Measurements from ENCODE around the gene FBXO2. TPM values are rescaled to one million over a fixed set of nuclear protein-coding genes. Genes with fewer than 3 reads are reported as not detected.

The FBXO2 gene
- total RNA-seq, 2 experiments from 2014 or later, result 1.8 to 2.1 TPM

DNA sequence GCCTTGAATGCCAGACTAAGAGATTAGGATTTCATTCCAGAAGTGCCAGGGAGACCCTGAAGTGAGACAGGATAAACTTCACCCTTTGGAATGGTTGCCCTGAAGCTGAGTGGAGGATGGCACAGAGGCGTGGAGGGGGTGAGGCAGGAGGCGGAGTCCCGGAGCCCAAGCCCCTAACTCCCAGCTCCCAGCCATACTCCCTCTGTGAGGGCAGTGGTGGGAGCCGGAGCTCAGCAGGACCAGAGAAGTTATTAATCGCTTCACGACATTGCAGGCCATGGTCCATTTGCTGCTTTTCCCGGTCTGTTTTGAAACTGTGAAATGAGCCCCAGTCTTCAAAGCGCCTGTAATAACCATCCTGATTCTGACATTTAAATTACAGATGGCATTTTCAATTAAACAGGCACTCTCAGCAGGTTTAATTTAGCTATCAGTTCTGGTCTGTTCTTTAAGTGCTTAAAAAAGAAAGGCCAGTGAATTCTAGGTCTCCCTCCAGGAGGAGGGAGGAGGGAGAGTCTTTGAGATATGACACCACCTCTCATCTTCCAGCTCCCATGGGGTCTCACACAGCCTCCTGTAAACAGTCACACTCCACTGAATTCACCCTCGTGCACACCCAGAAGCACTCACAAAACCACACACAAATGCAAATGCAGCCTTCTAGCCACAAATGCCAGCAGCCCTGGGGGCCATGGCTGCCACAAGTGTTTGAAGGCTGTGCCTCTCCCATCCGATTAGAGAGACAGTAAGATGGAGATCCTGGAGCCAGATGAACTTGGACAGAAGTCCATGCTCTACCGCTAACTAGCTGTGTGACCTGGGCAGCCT is 19.6 kb downstream of the FBXO2 start:
- Mint-ChIP-seq H3K9me3 (no peaks in the 10 kb centered on the region), H3K4me3 (no peak overlapping the region), H3K36me3 (ENCODE audit: low read depth) (no peaks in the 10 kb centered on the region), H3K4me1 (no peaks in the 10 kb centered on the region), H3K27me3 (peaks cover 4% of the 10 kb centered on the region), H3K27ac (no peak overlapping the region)
- POLR2A ChIA-PET, result no interaction called here
- DNase-seq, result no peak
- CTCF ChIA-PET, result interaction anchor here (1.3 to 4.8 kb wide), 3 partner anchors 11 to 597 kb away, joined by 3 to 17 read pairs (median 7); no protein-coding TSS in a partner anchor

- Mint-ChIP-seq H3K9me3 (no peaks in the 10 kb centered on the region), H3K36me3 (ENCODE audit: low read depth) (no peaks in the 10 kb centered on the region), H3K27ac (no peak overlapping the region), H3K4me3 (no peak overlapping the region), H3K27me3 (peaks cover 4% of the 10 kb centered on the region), H3K4me1 (no peaks in the 10 kb centered on the region)
- POLR2A ChIA-PET, result no interaction called here
- DNase-seq, result no peak
- CTCF ChIA-PET, result no interaction called here
Observed at GRCh38 chr1:11629184-11630016, 24.8 kb downstream of the FBXO2 start.

DNA sequence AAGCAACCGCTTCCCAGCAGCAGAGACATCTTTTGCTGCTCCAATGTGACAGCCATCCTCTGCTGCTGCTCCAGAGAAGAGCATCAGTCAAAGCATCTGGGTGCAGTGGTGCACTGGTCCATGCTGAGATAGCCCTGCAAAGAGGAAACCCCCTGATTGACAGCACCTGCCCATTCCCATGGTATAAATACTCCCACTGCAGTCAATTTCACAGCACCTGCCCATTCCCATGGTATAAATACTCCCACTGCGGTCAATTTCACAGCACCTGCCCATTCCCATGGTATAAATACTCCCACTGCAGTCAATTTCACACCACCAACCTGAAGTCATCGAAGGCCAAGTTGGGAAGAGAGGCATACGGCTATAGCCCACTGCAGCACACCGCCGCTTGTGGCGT is 25.5 kb downstream of the FBXO2 start:
- H3K36me3 Mint-ChIP-seq (ENCODE audit: low read depth), result no peaks in the 10 kb centered on the region
- no peaks in the 10 kb centered on the region for H3K4me1 Mint-ChIP-seq
- POLR2A ChIA-PET, result no interaction called here
- CTCF ChIA-PET, result no interaction called here
- no peak for DNase-seq
- H3K27ac Mint-ChIP-seq, result no peak overlapping the region
- H3K9me3 Mint-ChIP-seq, result no peaks in the 10 kb centered on the region
- H3K27me3 Mint-ChIP-seq, result peaks cover 5% of the 10 kb centered on the region
- no peak overlapping the region for H3K4me3 Mint-ChIP-seq

DNA sequence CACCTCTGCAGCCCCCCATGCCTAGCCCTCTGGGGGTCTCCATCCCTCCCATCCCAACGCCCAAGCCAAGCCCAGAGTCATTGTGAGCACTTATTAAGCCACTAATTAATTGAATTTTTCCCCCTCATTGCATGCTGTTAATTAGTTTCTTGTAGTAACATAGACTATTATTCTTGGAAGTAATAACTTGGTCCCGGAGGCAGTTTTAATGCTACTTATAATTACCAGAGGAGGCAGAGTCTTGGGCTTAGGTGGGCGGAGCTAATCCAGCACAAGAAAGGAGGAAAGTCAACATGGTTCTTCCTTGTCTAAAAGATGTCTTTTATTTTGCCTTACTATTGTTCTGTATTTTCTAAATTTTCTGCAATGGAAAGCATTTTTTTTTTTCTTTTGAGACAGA is 27.7 kb downstream of the FBXO2 start:
- H3K9me3 Mint-ChIP-seq, result no peaks in the 10 kb centered on the region
- no peak overlapping the region for H3K27ac Mint-ChIP-seq
- ChIA-PET POLR2A (no interaction called here), CTCF (no interaction called here)
- H3K36me3 Mint-ChIP-seq (ENCODE audit: low read depth), result no peaks in the 10 kb centered on the region
- H3K4me1 Mint-ChIP-seq, result no peaks in the 10 kb centered on the region
- peaks cover 4% of the 10 kb centered on the region for H3K27me3 Mint-ChIP-seq
- H3K4me3 Mint-ChIP-seq, result no peak overlapping the region
- no peak for DNase-seq

DNA sequence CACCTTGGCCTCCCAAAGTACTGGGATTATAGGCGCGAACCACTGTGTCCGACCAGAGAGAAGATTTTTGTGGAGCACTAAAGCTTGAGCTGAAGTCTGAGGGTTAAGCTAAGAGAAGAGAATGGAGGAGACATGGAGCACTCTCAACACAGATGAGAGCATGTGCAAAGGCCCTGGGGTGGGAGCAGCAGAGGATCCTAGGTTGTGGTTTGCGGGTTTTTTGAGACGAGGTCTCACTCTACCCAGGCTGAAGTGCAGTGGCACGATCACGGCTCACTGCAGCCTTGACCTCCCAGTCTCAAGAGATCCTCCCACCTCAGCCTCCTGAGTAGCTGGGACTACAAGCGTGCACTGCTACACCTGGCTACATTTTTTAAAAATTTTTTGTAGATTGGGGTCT is 30.5 kb downstream of the FBXO2 start:
- Mint-ChIP-seq H3K27me3 (peaks cover 2% of the 10 kb centered on the region), H3K36me3 (ENCODE audit: low read depth) (no peaks in the 10 kb centered on the region), H3K9me3 (no peaks in the 10 kb centered on the region), H3K4me3 (no peak overlapping the region), H3K4me1 (no peaks in the 10 kb centered on the region), H3K27ac (no peak overlapping the region)
- ChIA-PET POLR2A (no interaction called here), CTCF (interaction anchor here (1.4 kb wide), 1 partner anchor 18 kb away, joined by 3 read pairs; no protein-coding TSS in a partner anchor)
- DNase-seq, result no peak

DNA sequence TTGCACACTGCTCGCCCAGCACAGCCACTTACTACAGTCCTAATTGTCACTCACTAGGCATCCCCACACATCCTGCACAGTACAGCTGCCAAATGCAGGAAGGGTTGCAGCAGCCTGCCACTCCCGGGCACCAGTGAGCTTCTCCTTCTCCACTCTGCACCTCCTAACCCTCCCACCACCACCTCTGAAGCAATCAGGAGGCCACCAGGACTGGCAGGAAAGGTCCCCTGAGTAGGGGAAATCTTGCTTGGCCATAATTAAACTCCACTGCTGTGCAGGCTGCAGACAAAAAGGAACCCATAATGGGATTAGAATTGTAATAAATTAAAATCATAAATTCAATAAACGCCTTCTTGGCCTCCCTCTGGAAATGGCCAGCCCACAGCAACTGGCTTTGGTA is 31.8 kb downstream of the FBXO2 start:
- ChIA-PET POLR2A (no interaction called here), CTCF (no interaction called here)
- Mint-ChIP-seq H3K27me3 (peaks cover 2% of the 10 kb centered on the region), H3K27ac (no peak overlapping the region), H3K9me3 (no peaks in the 10 kb centered on the region), H3K36me3 (ENCODE audit: low read depth) (no peaks in the 10 kb centered on the region), H3K4me3 (no peak overlapping the region), H3K4me1 (no peaks in the 10 kb centered on the region)
- no peak for DNase-seq

DNA sequence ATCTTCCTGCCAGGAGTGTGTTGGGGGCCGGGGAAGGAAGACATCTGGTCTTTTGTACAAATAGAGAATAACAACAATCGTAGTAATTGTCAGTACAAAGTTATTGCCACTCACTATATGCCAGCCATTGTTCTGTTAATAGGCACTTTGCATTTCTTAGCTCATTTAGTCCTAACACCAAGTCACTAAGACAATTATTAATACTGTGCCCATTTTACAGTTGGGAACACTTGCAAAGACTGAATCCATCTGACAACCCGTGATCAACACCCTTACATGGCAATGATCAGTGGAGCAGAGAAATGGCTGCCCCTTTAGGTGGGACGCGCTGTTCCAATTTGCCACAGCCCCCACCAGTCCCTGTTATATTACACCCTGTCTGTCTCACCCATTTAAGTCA is 33.3 kb downstream of the FBXO2 start:
- Mint-ChIP-seq H3K27ac (no peak overlapping the region), H3K4me1 (no peaks in the 10 kb centered on the region), H3K4me3 (no peak overlapping the region), H3K36me3 (ENCODE audit: low read depth) (no peaks in the 10 kb centered on the region), H3K9me3 (no peaks in the 10 kb centered on the region), H3K27me3 (peaks cover 2% of the 10 kb centered on the region)
- POLR2A ChIA-PET, result interaction anchor here (0.6 kb wide), 1 partner anchor 113 kb away, joined by 4 read pairs; no protein-coding TSS in a partner anchor
- CTCF ChIA-PET, result no interaction called here
- no peak for DNase-seq

DNA sequence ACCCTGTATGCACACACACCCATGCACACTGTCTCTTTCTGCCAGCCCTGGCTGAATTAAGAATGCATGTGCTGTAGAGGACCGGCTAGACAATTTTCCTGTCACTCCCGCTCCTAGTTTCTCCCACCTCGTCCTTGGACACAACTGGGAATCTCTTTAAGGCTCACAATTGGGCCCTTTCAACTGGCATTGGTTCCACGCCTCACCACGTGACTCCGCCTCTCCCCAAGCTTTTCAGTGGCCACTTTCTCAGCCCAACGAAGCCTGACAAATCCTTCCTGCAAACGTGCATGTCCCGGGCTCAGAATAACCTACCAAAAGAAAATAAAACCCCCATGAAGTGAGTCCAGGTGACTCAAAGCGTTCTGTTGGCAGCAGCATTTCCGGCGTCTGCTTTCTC is 33.8 kb downstream of the FBXO2 start:
- Mint-ChIP-seq H3K4me3 (no peak overlapping the region), H3K4me1 (no peaks in the 10 kb centered on the region), H3K27ac (no peak overlapping the region), H3K9me3 (no peaks in the 10 kb centered on the region), H3K27me3 (peaks cover 2% of the 10 kb centered on the region), H3K36me3 (ENCODE audit: low read depth) (no peaks in the 10 kb centered on the region)
- DNase-seq, result no peak
- ChIA-PET CTCF (no interaction called here), POLR2A (interaction anchor here (0.6 kb wide), 1 partner anchor 113 kb away, joined by 4 read pairs; no protein-coding TSS in a partner anchor)

- no peaks in the 10 kb centered on the region for H3K4me1 Mint-ChIP-seq
- no peak overlapping the region for H3K27ac Mint-ChIP-seq
- H3K4me3 Mint-ChIP-seq, result no peak overlapping the region
- POLR2A ChIA-PET, result no interaction called here
- H3K9me3 Mint-ChIP-seq, result no peaks in the 10 kb centered on the region
- no peaks in the 10 kb centered on the region for H3K36me3 Mint-ChIP-seq (ENCODE audit: low read depth)
- CTCF ChIA-PET, result no interaction called here
- H3K27me3 Mint-ChIP-seq, result no peaks in the 10 kb centered on the region
- no peak for DNase-seq
Observed at GRCh38 chr1:11617741-11618140, 36.5 kb downstream of the FBXO2 start.

- no peak overlapping the region for H3K27ac Mint-ChIP-seq
- POLR2A ChIA-PET, result no interaction called here
- H3K4me1 Mint-ChIP-seq, result no peaks in the 10 kb centered on the region
- DNase-seq, result no peak
- H3K9me3 Mint-ChIP-seq, result no peaks in the 10 kb centered on the region
- H3K27me3 Mint-ChIP-seq, result no peaks in the 10 kb centered on the region
- H3K4me3 Mint-ChIP-seq, result no peak overlapping the region
- no peaks in the 10 kb centered on the region for H3K36me3 Mint-ChIP-seq (ENCODE audit: low read depth)
- CTCF ChIA-PET, result interaction anchor here (0.6 kb wide), 1 partner anchor 274 kb away, joined by 3 read pairs; no protein-coding TSS in a partner anchor
Observed at GRCh38 chr1:11617314-11617713, 36.9 kb downstream of the FBXO2 start.

DNA sequence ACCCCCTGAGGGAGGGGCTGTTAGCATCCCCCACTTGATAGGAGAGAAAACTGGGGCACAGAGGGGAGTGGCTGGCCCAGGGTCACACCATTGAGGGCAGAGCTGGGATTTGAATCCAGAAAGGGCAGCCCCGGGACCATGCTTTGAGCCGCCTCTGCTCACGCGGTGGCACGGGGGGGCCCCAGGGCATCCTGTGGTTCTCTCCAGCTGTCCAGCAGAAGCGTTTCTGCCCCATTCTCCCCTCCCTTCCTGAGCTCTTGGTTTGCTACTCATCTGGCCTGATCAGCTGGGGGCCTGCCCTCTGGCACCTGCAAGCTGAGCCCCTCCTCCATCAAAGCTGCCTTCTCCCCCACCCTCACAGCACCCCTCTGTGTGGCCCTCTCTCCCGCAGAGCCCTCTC is 37.5 kb downstream of the FBXO2 start:
- Mint-ChIP-seq H3K9me3 (no peaks in the 10 kb centered on the region), H3K4me3 (no peak overlapping the region), H3K36me3 (ENCODE audit: low read depth) (no peaks in the 10 kb centered on the region), H3K27ac (no peak overlapping the region), H3K27me3 (no peaks in the 10 kb centered on the region), H3K4me1 (no peaks in the 10 kb centered on the region)
- POLR2A ChIA-PET, result no interaction called here
- DNase-seq, result no peak
- CTCF ChIA-PET, result interaction anchor here (0.6 kb wide), 2 partner anchors 273 to 381 kb away, joined by 3 read pairs; no protein-coding TSS in a partner anchor

GRCh38 chr1:11615090-11615489 is 39.1 kb downstream of the FBXO2 start:
- Mint-ChIP-seq H3K9me3 (no peaks in the 10 kb centered on the region), H3K27me3 (no peaks in the 10 kb centered on the region), H3K36me3 (ENCODE audit: low read depth) (no peaks in the 10 kb centered on the region), H3K4me1 (no peaks in the 10 kb centered on the region), H3K27ac (no peak overlapping the region), H3K4me3 (no peak overlapping the region)
- POLR2A ChIA-PET, result no interaction called here
- no peak for DNase-seq
- CTCF ChIA-PET, result no interaction called here

GRCh38 chr1:11613347-11613746 is 40.9 kb downstream of the FBXO2 start:
- H3K4me3 Mint-ChIP-seq, result no peak overlapping the region
- no peak overlapping the region for H3K27ac Mint-ChIP-seq
- no peaks in the 10 kb centered on the region for H3K9me3 Mint-ChIP-seq
- ChIA-PET CTCF (no interaction called here), POLR2A (no interaction called here)
- no peaks in the 10 kb centered on the region for H3K36me3 Mint-ChIP-seq (ENCODE audit: low read depth)
- H3K4me1 Mint-ChIP-seq, result no peaks in the 10 kb centered on the region
- no peak for DNase-seq
- H3K27me3 Mint-ChIP-seq, result no peaks in the 10 kb centered on the region
